Neural cell (in vitro differentiated cells): ENCODE measurements around the gene MAP3K14.

Source experiments
- EZH2 ChIP-seq: fragments of 200-600, 300-800 bp; shearing (Covaris generic), sonication (generic); IDR thresholded peaks from 2 replicates; pipeline ENCODE4 v1.6.1; 2014; ENCODE audit warnings: antibody characterized with exemption, low read length, borderline replicate concordance, mild to moderate bottlenecking; ENCODE audit not compliant: insufficient read depth, poor library complexity, severe bottlenecking
- MXI1 ChIP-seq: fragments of 450-650 bp; conservative IDR thresholded peaks from 2 replicates; pipeline ENCODE4 v1.6.1; 2014; ENCODE audit warnings: antibody characterized with exemption, mild to moderate bottlenecking; ENCODE audit not compliant: poor library complexity, severe bottlenecking
- TF ChIP-seq, protein P1 (sequence below): fragments of 450-650 bp; IDR thresholded peaks from 2 replicates; pipeline ENCODE4 v1.5.1; 2014; ENCODE audit warnings: antibody characterized with exemption, mild to moderate bottlenecking, moderate library complexity; ENCODE audit not compliant: poor library complexity, severe bottlenecking
- TF ChIP-seq, protein P2 (sequence below): IDR thresholded peaks from 2 replicates; pipeline ENCODE4 v1.6.1; 2012; ENCODE audit warnings: borderline replicate concordance

DNA sequence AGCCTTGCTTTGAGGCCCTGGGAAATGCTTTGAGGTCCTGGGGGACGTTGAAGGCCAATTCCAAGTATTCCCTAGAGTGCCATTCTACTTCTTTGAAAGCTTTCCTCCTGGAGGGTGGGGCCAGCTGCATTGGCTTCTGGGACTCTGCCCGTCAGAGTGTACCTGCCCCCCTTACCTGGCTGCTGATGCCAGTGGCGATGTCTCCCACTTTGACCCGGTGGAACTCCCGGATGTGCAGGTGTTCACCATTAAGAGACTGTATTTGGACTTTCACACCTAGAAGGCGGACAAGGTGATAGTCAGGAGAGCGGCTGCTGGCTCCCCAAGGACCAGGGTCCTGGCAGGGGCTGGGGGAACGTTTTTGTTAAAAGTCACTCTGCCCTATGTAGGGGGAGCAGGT is 51.8 kb downstream of the MAP3K14 start:
- TF ChIP-seq EZH2 (no peak), MXI1 (no peak)
- TF ChIP-seq, protein P1, sequence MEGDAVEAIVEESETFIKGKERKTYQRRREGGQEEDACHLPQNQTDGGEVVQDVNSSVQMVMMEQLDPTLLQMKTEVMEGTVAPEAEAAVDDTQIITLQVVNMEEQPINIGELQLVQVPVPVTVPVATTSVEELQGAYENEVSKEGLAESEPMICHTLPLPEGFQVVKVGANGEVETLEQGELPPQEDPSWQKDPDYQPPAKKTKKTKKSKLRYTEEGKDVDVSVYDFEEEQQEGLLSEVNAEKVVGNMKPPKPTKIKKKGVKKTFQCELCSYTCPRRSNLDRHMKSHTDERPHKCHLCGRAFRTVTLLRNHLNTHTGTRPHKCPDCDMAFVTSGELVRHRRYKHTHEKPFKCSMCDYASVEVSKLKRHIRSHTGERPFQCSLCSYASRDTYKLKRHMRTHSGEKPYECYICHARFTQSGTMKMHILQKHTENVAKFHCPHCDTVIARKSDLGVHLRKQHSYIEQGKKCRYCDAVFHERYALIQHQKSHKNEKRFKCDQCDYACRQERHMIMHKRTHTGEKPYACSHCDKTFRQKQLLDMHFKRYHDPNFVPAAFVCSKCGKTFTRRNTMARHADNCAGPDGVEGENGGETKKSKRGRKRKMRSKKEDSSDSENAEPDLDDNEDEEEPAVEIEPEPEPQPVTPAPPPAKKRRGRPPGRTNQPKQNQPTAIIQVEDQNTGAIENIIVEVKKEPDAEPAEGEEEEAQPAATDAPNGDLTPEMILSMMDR: no peak
- TF ChIP-seq, protein P2, sequence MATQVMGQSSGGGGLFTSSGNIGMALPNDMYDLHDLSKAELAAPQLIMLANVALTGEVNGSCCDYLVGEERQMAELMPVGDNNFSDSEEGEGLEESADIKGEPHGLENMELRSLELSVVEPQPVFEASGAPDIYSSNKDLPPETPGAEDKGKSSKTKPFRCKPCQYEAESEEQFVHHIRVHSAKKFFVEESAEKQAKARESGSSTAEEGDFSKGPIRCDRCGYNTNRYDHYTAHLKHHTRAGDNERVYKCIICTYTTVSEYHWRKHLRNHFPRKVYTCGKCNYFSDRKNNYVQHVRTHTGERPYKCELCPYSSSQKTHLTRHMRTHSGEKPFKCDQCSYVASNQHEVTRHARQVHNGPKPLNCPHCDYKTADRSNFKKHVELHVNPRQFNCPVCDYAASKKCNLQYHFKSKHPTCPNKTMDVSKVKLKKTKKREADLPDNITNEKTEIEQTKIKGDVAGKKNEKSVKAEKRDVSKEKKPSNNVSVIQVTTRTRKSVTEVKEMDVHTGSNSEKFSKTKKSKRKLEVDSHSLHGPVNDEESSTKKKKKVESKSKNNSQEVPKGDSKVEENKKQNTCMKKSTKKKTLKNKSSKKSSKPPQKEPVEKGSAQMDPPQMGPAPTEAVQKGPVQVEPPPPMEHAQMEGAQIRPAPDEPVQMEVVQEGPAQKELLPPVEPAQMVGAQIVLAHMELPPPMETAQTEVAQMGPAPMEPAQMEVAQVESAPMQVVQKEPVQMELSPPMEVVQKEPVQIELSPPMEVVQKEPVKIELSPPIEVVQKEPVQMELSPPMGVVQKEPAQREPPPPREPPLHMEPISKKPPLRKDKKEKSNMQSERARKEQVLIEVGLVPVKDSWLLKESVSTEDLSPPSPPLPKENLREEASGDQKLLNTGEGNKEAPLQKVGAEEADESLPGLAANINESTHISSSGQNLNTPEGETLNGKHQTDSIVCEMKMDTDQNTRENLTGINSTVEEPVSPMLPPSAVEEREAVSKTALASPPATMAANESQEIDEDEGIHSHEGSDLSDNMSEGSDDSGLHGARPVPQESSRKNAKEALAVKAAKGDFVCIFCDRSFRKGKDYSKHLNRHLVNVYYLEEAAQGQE: no peak
